ENCODE data around the gene MAPKAPK3.

MAPKAPK3 gene

DNA sequence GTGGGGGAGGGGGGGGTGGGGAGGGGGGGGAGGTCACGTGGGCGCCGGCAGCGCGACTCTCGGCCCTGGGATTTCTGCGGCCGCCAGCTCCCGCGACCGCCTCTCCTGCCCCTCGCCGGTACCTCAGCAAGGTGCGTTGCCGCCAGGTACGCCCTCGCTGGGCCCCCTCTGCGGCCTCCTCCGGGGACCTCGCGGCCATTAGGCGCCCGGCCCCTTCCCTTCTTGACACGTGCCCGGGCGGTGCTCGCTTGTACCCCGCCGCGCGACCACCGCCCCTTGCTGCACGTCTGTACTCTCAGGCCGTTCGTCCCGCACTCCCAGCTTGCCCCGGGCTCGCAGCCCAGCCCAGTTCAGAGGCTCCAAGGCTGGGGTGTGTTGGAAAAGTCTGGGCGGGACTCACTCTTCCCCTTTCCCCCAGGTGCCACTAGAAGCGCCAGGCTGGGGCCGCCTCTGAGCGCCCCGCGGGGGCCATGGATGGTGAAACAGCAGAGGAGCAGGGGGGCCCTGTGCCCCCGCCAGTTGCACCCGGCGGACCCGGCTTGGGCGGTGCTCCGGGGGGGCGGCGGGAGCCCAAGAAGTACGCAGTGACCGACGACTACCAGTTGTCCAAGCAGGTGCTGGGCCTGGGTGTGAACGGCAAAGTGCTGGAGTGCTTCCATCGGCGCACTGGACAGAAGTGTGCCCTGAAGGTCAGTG, at the start of gene MAPKAPK3:
TSS of gene MAPKAPK3 (plus strand) at position 56 of the 696 bp plus-strand sequence. CDS start at position 471, 415 bp downstream.
- DNase-seq: no peak

DNA sequence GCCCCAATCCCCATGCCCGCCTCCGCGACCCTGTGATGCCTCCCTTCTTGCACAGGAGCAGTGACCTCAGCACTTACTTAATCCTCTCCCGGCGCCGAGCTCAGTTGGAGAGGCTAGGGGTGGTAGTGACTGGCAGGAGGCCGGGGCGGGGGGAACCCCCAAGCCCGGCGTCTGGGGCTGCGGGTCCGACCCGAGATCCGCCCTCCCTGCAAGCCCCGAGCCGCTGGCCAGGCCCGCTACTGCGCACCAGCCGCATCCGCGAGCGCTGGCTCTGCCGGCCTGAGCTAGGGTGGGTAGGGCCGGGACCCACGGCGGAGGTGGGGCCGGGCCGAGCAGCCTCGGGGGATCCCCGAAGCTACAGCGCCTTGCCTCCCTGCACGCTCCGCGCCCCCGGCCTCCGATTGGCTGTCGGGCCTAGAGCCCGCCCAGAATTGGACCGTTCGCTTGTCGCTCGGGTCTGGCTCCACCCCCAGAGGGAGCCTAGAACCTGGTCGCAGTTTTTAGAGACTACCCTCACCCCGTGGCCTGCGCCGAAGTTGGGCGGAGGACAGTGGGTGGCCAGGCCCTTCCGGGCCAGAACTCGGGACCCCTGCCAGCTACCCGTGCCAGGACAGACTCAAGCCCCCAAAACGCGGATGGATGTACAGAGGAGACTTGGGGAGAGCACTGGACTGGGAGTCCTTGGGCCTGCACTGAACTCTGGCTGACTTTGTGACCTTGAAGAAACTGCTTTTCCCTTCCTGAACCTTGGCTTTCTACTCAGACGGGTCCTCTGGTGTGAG, 49.4 kb upstream of the MAPKAPK3 start, which contains the start of gene C3orf18:
TSS of gene C3orf18 (minus strand) at position 362 of the 782 bp plus-strand sequence. CDS start 2,048 bp downstream, outside the sequence.
- peak; percentile 46 for DNase-seq

DNA sequence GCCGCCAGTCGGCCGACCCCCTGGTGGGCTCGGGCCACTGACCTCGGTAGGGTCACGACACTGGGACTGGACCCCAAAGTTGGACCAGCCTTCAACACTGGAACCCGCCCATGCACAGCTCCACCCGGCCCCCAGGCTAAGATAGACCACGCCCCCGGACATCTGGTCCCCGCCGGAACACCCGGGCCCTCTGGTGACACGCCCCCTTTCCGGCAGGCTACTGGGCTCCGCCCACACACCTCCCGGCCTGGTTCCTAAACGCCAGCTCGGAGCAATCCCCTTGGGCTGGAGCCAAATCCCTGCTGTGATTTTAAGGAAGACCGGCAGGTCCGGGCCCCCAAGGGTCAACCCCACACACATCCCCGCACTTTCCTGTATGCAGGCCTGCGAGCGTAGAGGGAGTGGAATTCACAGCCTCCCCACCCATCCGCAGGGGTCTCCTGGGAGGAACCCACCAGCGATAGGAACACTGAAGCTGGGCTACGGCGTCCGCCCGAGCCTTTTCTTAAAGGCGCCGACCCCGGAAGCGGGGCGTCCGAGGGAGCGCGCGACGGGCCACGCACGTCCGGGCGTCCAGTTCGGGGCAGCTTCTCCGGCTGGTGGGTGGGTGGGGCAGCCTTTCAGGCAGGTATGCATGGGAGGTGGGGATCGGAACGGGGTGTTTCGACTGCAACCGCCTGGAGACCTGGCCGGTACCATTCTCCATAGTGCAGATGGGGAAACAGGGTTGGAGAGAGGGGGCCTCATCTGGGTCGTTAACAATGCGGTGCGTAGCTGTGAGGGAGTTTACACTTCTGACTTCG, 47.8 kb upstream of the MAPKAPK3 start, which contains the start of gene HEMK1:
TSS of gene HEMK1 (plus strand) at position 576 of the 803 bp plus-strand sequence. CDS start 1,583 bp downstream, outside the sequence.
- peak; percentile 77 for DNase-seq

DNA sequence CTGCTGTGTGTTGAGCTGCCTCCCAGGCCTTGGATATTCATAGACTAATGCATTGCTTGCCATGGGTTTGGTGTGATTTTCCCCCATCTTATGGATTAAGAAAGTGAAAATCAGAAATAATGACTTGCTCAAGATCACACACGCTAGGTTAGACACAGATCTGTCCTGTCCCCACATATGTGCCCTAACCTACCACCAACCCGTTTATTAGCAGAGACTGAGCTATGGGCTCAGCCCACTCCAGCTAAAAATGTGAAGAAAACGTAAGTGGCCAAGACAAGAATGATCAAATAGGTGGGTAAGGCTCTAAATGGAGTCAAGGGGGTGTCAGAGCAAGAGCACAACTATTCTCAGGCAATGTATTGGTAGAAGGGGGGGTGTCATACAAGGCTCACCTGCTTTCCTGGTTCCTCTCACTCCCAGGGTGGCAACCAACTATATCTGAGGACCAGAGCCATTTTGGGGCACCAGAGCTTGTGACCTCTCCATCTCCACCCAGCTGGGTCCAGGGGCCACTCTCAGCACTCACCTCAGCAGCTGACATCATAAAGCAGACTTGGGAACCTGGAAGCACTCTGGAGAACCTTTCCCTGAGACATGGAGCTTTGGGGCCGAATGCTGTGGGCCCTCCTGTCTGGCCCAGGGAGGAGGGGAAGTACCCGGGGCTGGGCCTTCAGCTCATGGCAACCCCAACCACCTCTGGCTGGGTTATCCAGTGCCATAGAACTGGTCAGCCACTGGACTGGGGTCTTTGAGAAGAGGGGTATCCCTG, 46.3 kb upstream of the MAPKAPK3 start:
- DNase-seq: no peak

DNA sequence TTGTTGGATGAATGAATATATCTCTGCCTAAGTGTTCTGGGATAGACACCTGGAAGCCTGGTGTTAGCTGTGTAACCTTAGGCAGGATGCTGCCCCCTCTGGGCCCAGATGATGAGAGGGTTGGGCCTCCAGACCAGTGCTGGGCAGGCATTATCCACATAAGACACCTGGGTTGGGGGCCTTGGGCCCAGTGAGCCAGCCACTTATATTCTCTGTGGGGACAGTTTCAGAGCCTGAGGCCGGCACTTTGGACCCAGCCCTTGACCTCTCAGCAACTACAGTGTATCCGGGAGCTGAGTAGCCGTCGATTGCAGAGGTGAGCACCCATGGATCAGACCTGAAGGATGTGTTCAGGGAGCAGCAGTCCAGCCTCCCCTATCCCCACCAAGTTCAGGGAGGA, 45.5 kb upstream of the MAPKAPK3 start:
- DNase-seq: no peak

DNA sequence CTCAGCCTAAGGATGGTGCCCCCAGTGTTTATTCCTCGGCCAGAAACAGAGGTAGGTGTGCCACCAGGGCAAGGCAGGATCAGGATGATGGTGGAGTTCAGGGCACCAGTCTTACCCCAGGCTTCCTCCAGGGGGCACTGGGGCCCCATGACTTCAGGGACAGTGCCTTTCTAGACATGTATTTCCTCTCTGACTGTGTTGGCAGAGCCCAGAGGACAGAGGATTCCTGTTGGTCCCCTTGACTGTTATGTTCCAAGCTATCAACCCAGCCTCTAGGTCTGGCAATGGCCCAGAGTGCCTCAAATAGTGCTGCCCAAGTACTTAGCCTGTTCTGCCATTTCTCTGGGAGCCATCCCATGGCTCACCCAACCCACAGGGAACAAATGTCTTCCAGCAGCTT, 44.8 kb upstream of the MAPKAPK3 start:
- DNase-seq: no peak

DNA sequence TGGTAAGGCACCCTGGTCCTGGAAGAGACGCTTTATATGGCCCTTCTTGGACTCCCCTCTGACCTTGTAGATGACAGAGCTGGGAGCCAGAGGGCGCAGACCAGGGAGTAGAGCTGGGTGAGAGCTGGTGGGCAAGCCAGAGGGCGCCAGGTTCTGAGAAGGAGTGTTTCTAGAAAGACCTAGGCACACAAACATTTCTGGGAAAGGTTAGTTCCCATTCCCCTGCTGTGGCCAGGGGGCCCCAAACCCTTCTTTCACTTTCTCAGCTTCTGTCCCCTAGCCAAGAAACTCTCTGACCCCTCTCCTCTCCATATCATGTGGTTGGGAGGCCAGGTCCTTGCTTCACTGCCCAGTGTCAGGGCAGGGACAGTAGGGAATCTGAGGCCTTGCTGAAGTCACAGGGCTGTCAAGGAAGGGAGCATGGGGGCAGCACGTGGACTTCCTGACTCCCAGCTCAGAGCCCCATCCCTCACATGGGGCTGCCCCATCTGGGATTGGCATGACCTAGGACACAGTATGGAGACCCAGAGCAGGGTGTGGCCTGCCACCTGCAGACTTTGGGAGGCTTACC, 44.1 kb upstream of the MAPKAPK3 start:
- DNase-seq: no peak

DNA sequence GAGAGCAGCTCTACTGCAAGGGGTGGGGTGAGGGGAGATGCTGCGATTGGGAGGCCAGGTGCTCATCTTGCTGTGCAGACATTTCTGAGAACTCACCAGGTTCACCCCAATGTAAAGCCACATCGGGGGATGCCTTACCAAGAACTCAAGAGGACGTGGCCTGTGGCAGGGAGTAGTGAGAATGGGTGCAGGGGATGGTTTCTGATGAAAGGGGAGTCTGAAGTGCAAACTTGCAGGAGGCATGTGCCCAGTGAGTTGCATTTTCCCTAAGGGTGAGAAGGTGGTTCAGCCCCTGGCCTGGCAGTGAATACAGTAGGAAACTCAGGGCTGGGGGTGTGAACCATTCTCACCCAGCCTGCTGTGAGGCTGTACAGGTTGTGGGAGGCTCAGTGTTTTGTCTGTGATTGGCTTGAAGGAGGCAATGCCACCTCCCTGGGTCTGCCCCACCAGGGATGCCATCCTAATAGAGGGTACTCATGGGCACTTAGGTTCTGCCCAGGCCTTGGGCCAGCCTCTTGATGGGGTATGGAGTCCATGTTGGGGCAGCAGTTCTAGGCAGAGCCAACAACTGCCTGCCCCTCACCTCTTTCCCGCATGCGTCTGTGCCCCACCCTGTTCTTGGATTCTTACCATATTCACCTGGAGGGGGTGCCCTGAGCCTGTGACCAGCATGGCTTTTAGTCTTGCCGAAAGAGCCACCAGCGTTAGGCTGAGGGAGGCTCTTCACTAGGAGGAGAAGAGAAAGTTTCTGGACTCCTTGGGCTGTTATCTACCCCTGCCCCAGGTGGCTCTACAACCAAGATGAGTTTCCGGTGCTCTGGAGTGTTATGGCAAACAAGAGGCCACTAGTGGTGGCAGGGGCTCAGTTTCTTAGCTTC, 43.1 kb upstream of the MAPKAPK3 start:
- DNase-seq: no peak

DNA sequence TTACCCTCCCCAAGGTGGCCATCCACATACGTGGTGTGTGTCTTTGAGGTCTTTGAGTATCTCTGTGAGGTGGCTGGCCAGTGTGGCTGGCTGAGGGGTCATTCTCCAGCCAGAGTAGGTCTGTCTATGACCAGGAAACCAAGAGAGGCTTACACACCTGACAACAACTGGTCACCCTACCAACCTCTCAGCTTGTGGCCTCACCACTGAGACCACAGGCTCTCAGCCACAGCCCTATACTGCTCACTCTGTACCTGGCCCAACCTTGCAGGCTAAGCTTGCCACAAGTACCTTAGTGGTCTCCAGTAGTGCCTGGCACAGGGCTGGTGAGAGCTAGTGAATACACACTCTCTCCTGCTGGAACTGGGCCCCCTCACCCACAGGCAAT, 42.5 kb upstream of the MAPKAPK3 start:
- DNase-seq: no peak

DNA sequence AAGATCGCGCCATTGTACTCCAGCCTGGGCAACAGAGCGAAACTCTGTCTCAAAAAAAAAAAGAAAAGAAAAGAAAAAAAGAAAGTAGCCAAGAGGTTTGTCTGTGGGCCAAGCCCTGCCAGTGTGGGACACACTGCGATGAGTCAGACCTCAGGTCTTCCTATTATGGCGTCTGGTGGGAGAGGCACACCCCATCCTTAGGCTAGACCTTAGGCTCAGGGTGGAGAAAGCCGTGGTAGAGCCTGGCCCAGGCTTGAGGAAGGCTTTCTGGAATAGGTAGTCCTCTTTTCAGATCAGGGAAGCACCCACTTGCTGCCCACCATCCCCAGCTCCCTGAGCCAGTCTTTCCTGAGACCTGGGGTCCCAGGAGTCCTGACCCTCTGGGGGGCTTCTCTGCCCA, 41.6 kb upstream of the MAPKAPK3 start:
- no peak for DNase-seq

DNA sequence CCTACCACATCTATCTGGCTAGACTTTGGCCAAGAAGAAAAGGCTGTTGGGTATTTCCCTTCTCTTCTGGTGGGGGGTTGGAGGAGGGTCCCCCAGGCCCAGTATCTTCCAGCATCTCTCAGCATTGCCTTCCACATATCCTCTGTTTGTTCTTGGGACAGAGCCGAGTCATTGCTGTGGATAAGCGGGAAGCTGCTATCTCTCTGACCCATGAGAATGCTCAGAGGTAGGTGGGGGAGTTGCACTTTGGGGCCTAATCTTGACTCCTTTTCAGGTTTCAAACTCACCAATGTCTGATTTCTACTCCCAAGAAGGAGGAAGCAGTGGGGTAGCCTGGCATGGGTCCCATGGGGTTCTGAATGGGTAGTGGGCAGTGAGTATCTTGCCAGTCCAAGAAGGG, 39.6 kb upstream of the MAPKAPK3 start:
- no peak for DNase-seq

DNA sequence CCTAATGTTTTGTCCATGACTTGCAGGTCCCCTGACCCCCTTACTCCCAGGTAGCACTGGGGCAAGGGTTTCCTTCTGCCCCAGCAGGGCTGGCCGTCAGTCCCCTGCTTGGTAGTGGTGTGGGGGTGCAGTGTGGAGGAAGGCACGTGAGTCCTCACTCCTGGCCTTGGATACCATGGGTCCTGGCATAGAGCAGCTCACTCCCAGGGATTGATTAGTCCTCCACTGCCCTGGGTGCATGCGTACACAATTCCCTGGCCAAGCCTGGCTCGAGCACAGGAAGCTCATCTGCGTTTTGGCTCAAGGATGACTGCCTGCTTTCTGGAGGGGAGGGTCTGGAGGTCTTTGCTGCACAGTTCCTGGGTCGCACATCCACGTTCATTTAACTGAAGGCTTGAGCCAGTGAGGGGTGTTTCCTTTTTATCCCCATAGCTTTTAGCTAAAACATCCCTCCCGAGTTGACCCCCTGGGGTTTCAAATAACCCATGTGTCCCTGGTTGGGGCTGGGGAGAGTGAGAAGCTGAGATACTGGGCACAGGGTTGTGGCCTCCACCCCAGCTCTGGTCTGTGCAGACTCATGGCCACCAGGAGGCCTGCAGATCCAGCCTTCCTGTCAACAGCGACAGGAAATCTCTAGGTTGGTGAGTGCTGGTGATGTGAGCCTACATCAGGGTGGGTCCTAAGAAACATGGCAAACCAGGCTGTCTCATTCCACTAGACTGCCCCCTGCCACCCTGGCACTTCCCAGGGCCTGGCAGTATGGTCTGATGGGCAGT, 36.1 kb upstream of the MAPKAPK3 start:
- DNase-seq: no peak

DNA sequence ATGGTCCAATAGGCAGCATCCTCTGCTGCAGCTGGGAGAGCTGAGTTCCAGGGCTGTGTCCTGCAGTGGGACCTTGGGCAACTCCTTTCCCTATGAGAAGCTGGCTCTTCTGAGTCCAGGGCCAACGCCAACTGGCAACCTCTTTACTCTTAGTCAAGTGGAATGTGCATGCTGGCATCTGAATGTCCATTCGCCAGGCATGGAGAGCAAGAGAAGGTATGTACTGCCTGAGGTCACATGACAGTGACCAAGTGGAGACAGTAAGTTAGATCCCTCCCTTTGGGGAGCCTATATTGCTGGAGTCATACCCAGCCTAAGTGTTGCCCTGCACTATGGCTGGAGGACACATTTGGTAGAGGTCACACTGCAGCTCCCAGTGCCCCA, 35.5 kb upstream of the MAPKAPK3 start:
- no peak for DNase-seq

DNA sequence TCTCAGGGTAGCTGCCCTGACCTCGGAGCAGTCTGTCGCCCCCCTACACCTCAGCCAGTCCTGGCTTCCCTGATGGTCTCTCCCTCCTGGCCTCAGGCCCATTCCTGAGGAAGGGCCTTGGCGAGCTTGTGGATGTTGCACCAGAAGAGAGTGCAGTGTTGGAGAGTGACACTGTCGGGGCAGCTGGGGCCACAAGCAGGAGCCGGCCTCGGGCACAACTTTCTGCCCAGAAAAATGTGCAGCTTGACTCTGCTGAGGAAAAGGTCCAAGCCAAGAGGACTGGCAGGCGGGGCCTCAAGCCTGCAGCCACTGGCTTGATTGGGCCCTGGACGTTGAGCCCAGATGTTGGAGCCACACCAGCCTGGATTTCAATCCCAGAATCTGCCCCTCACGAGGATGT, 34.9 kb upstream of the MAPKAPK3 start:
- DNase-seq: no peak

DNA sequence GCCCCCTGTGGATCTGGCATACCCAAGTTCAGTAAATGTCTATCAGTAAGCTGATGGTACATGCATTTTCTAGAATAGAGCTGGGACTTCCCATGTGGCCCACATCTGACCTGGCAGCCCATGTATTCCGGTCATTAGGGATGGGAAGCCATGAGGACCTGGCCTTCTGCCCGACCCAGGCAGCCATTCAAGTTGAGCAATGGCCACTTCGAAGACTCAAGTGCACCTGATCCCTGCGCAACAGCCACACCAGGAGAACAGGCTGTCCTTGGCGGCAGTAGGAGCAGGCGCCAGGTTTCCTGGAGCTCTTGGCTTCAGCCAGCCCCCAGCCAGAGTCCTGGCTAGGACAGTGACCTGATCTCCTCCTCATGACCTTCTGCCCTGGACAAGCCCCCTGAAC, 33.1 kb upstream of the MAPKAPK3 start:
- DNase-seq: no peak

DNA sequence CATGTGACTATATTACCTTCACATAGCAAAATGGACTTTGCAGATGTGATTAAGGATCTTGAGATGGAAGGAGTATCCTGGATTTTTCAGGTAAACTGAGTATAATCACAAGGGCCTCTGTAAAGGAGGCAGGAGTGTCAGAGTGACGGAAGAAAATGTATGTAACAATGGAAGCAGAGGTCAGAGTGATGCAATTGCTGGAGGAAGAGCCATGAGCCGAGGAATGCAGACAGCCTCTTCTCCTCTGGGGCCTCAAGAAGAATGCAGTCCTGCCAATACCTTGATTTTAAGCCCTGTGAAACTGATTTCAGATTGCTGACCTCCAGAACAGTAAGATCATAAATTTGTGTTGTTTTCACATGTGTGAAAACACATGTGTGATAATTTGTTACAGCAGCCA, 32.6 kb upstream of the MAPKAPK3 start:
- DNase-seq: no peak

DNA sequence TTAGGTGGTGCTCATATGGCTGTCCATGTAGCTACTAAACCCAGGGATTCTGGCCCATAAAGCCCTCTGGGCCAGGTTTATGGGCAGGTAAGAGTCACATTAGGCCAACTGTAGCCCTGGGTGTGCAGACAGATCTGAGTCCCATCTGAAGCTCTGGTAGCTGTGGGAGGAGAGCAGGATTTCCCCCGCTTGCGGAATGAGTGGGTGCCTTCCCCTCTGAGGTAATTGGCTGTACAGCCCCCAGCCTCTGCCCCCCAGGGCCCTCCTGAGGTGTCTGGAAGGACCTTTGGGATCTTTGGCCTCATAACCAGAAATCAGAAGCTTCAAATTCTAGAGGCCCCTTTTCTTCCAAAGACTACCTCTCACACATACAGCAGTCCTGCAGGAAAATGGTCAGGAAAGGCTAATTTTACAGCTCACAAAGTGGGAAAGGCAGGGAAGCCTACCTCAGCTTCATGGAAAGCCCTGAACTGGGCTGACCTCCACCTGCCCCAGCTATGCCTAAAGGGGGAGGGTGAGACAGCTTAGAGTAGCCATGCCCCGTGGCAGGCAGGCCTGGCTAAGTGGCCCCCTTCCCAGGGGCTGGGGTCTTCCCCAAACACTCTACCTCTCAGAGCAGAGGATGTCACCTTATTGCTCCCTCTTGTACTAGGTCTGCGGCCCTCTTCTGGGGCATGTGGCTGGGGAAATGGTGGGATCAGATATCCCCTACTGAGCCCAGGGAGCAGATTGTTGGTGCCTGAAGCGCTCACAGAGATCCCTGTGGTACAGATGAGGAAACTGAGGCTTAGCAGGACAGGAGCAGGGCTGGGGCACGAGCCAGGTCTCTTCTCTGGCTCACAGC, 30.8 kb upstream of the MAPKAPK3 start:
- DNase-seq: no peak

DNA sequence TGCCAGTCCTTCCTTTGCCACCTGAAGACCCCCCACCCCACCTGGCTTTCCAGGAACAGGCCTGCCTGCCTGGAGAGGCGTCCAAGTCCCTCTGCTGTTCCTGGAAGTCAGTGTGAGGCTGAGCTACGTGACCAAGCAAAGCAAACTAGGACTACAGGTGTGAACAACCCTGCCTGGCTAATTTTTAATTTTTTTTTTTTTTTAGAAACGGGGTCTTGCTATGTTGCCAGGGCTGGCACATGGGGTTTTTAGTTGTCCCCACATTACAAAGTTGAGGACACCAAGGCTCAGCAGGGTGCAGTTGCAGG, 30.2 kb upstream of the MAPKAPK3 start:
- no peak for DNase-seq

DNA sequence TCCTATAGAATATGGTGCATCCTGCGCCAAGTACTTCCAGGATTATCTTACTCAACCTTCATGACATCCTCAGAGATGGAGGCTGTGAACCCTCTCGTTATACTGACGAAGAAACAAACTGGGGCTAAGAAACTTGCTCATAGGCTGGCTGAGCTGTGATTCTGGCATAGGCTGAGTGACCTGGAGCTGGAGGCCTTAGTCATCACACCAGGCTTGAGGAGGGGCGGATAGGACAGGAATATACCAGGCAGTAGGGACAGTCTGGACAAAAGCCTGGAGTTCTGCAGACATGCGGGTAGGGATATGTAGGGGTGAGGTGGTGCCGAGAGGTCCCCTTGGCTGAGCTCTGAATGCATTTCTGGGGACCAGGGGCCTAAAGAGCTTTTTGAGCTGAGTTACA, 29.6 kb upstream of the MAPKAPK3 start:
- no peak for DNase-seq
